Nephron progenitor cell (in vitro differentiated cells): ENCODE measurements around the gene OAS1.

Experiments
- DNase-seq: peaks from one replicate; pipeline ENCODE4 v3.0.0; 2021
- H3K27ac Mint-ChIP-seq: 2 replicates; pipeline ENCODE4 v1.8.0; 2021; ENCODE audit warnings: mild to moderate bottlenecking, moderate library complexity, mixed read lengths
- H3K27me3 Mint-ChIP-seq: 2 replicates; pipeline ENCODE4 v1.8.0; 2021; ENCODE audit warnings: mild to moderate bottlenecking, low read depth, mixed read lengths; ENCODE audit not compliant: poor library complexity
- H3K36me3 Mint-ChIP-seq: 2 replicates; pipeline ENCODE4 v1.8.0; 2021; ENCODE audit warnings: low read depth, mixed read lengths
- H3K4me1 Mint-ChIP-seq: 2 replicates; pipeline ENCODE4 v1.8.0; 2021; ENCODE audit warnings: mixed read lengths
- H3K4me3 Mint-ChIP-seq: 2 replicates; pipeline ENCODE4 v1.8.0; 2021; ENCODE audit warnings: mild to moderate bottlenecking, moderate library complexity, mixed read lengths
- H3K9me3 Mint-ChIP-seq: 2 replicates; pipeline ENCODE4 v1.8.0; 2021; ENCODE audit warnings: mild to moderate bottlenecking, moderate library complexity, mixed read lengths
- CTCF ChIP-seq: fragments of 200-600 bp; sonication (generic); IDR thresholded peaks from 2 replicates; pipeline ENCODE4 v1.5.0; 2021; ENCODE audit warnings: antibody characterized with exemption

Gene OAS1

GRCh38 chr12:112961536-112961935, 54.8 kb downstream of the OAS1 start:
- Mint-ChIP-seq H3K4me1 (no peaks in the 10 kb centered on the region), H3K4me3 (no peak overlapping the region), H3K27ac (no peak overlapping the region)

GRCh38 chr12:112962561-112962960, 55.8 kb downstream of the OAS1 start:
- Mint-ChIP-seq H3K36me3 (no peaks in the 10 kb centered on the region), H3K27ac (no peak overlapping the region), H3K4me3 (no peak overlapping the region), H3K9me3 (peaks cover 38% of the 10 kb centered on the region), H3K27me3 (peaks cover 40% of the 10 kb centered on the region), H3K4me1 (no peaks in the 10 kb centered on the region)
- DNase-seq = no peak
- no peak for TF ChIP-seq CTCF

More at GRCh38 chr12:112961536-112961935, 54.8 kb downstream of the OAS1 start:
- DNase-seq = no peak
- H3K27me3 Mint-ChIP-seq = peaks cover 44% of the 10 kb centered on the region
- no peak for TF ChIP-seq CTCF
- peaks cover 38% of the 10 kb centered on the region for H3K9me3 Mint-ChIP-seq
- H3K36me3 Mint-ChIP-seq = no peaks in the 10 kb centered on the region

- H3K4me1 Mint-ChIP-seq = no peaks in the 10 kb centered on the region
- no peak for TF ChIP-seq CTCF
- no peak overlapping the region for H3K27ac Mint-ChIP-seq
- peaks cover 33% of the 10 kb centered on the region for H3K9me3 Mint-ChIP-seq
- no peaks in the 10 kb centered on the region for H3K36me3 Mint-ChIP-seq
- DNase-seq = no peak
- H3K4me3 Mint-ChIP-seq = no peak overlapping the region
- H3K27me3 Mint-ChIP-seq = peaks cover 38% of the 10 kb centered on the region
Observed at GRCh38 chr12:112963227-112963861, 56.6 kb downstream of the OAS1 start.

- Mint-ChIP-seq H3K27me3 (peaks cover 38% of the 10 kb centered on the region), H3K27ac (no peak overlapping the region), H3K4me1 (no peaks in the 10 kb centered on the region), H3K36me3 (no peaks in the 10 kb centered on the region), H3K9me3 (peaks cover 29% of the 10 kb centered on the region), H3K4me3 (no peak overlapping the region)
- no peak for TF ChIP-seq CTCF
- DNase-seq = no peak
Observed at GRCh38 chr12:112964067-112964670, 57.4 kb downstream of the OAS1 start.

- peaks cover 21% of the 10 kb centered on the region for H3K9me3 Mint-ChIP-seq
- DNase-seq = no peak
- no peak overlapping the region for H3K4me3 Mint-ChIP-seq
- peaks cover 31% of the 10 kb centered on the region for H3K27me3 Mint-ChIP-seq
- no peak for TF ChIP-seq CTCF
- H3K4me1 Mint-ChIP-seq = no peaks in the 10 kb centered on the region
- no peak overlapping the region for H3K27ac Mint-ChIP-seq
- no peaks in the 10 kb centered on the region for H3K36me3 Mint-ChIP-seq
Observed at GRCh38 chr12:112964915-112965314, 58.2 kb downstream of the OAS1 start.

- TF ChIP-seq CTCF = no peak
- no peaks in the 10 kb centered on the region for H3K4me1 Mint-ChIP-seq
- no peaks in the 10 kb centered on the region for H3K36me3 Mint-ChIP-seq
- H3K27me3 Mint-ChIP-seq = peaks cover 34% of the 10 kb centered on the region
- no peak overlapping the region for H3K4me3 Mint-ChIP-seq
- no peak overlapping the region for H3K27ac Mint-ChIP-seq
- no peak for DNase-seq
- peaks cover 14% of the 10 kb centered on the region for H3K9me3 Mint-ChIP-seq
Observed at GRCh38 chr12:112965643-112966042, 58.9 kb downstream of the OAS1 start.
